MM.1S (cell line): Measurements from ENCODE around the gene EAF1.

ENCODE experiments used
- EZH2phosphoT487 ChIP-seq: fragments of 300-600 bp; sonication (generic); IDR thresholded peaks from 2 replicates; pipeline ENCODE4 v1.6.1; 2018; ENCODE audit warnings: antibody characterized with exemption, low read length
- TF ChIP-seq, protein P1 (sequence below): fragments of 300-600 bp; sonication (generic); IDR thresholded peaks from 2 replicates; pipeline ENCODE4 v1.5.1; 2016; ENCODE audit warnings: antibody characterized with exemption, low read length, mixed read lengths

DNA sequence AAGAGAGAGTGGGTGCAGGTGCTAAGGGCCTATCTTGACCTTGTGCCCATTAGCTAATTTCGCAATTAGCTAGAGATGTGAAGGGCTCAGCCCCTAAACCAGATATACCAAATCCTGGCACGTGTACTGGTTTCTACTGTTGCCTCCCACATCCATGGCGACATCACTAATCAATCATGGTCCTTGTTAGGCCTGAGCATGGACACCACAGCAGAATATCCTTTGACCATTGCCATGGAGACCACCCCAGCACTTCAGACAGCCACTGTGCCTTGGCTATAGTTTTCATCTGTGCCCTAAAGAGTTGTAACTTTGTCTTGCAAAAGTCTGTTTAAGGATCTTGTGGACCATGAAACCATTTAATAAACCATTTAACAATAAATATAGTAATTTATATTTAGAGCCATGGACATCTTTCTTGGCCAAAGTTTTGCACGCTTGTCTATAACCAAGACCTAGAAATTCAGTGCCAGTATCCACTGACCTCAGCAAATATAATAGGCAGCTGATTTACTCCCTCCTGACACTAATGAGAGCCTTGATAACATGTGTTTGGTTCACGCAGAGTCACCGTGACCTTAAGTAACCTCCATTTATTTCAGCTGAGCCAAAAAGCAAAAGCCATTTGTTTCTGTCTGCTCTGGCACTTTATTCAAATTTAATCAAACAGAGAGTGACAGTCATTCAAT is 50.7 kb downstream of the EAF1 start:
- TF ChIP-seq, protein P1, sequence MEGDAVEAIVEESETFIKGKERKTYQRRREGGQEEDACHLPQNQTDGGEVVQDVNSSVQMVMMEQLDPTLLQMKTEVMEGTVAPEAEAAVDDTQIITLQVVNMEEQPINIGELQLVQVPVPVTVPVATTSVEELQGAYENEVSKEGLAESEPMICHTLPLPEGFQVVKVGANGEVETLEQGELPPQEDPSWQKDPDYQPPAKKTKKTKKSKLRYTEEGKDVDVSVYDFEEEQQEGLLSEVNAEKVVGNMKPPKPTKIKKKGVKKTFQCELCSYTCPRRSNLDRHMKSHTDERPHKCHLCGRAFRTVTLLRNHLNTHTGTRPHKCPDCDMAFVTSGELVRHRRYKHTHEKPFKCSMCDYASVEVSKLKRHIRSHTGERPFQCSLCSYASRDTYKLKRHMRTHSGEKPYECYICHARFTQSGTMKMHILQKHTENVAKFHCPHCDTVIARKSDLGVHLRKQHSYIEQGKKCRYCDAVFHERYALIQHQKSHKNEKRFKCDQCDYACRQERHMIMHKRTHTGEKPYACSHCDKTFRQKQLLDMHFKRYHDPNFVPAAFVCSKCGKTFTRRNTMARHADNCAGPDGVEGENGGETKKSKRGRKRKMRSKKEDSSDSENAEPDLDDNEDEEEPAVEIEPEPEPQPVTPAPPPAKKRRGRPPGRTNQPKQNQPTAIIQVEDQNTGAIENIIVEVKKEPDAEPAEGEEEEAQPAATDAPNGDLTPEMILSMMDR: no peak
- TF ChIP-seq EZH2phosphoT487: no peak
